NT2/D1 (cell line): ENCODE data around the gene SMAD1.

Experiments
- DNase-seq: peaks from one replicate; pipeline ENCODE4 v3.0.0-alpha.2; 2011; ENCODE audit warnings: low read depth, low spot score
- H3K27me3 ChIP-seq: 2 replicates; pipeline ENCODE4 v1.6.0; 2011; ENCODE audit warnings: mild to moderate bottlenecking; ENCODE audit not compliant: insufficient read length, insufficient read depth
- H3K36me3 ChIP-seq: 2 replicates; pipeline ENCODE4 v1.6.1; 2011; ENCODE audit warnings: mild to moderate bottlenecking, low read length, mixed read lengths; ENCODE audit not compliant: insufficient read depth, insufficient read length
- H3K4me1 ChIP-seq: 2 replicates; pipeline ENCODE4 v1.5.1; 2011; ENCODE audit not compliant: insufficient read depth, insufficient read length
- H3K4me3 ChIP-seq: 2 replicates; pipeline ENCODE4 v1.5.1; 2011; ENCODE audit warnings: low read depth; ENCODE audit not compliant: insufficient read length
- H3K9ac ChIP-seq: 2 replicates; pipeline ENCODE4 v1.6.0; 2011; ENCODE audit warnings: low read depth; ENCODE audit not compliant: insufficient read length
- H3K9me3 ChIP-seq: 2 replicates; pipeline ENCODE4 v1.5.1; 2011; ENCODE audit warnings: mild to moderate bottlenecking, low read length; ENCODE audit not compliant: insufficient read depth
- SUZ12 ChIP-seq: IDR thresholded peaks from 2 replicates; pipeline ENCODE4 v1.6.1; 2011; ENCODE audit not compliant: insufficient read length, insufficient read depth; ENCODE audit errors: extremely low read depth
- YY1 ChIP-seq: IDR thresholded peaks from 2 replicates; pipeline ENCODE4 v1.6.1; 2011; ENCODE audit not compliant: insufficient read length, insufficient read depth
- ZNF274 ChIP-seq: IDR thresholded peaks from 2 replicates; pipeline ENCODE4 v1.6.1; 2011; ENCODE audit warnings: mild to moderate bottlenecking, low read depth, low read length

Gene SMAD1

GRCh38 chr4:145497199-145498149 is 15.8 kb downstream of the SMAD1 start:
- Histone ChIP-seq H3K4me1 (peaks cover 2% of the 10 kb centered on the region), H3K9me3 (no peaks in the 10 kb centered on the region), H3K27me3 (no peaks in the 10 kb centered on the region), H3K9ac (no peak overlapping the region), H3K4me3 (no peak overlapping the region), H3K36me3 (no peaks in the 10 kb centered on the region)
- no peak for DNase-seq
- TF ChIP-seq ZNF274 (no peak), SUZ12 (no peak), YY1 (no peak)

- no peak for TF ChIP-seq SUZ12
- no peak for TF ChIP-seq YY1
- no peak for TF ChIP-seq ZNF274
- Histone ChIP-seq H3K9me3 (no peaks in the 10 kb centered on the region), H3K4me1 (peaks cover 2% of the 10 kb centered on the region), H3K27me3 (no peaks in the 10 kb centered on the region), H3K9ac (no peak overlapping the region), H3K4me3 (no peak overlapping the region), H3K36me3 (no peaks in the 10 kb centered on the region)
- no peak for DNase-seq
These were observed 16.8 kb downstream of the SMAD1 start for GRCh38 chr4:145498430-145498829.

GRCh38 chr4:145501051-145501660 is 19.5 kb downstream of the SMAD1 start:
- no peak for TF ChIP-seq YY1
- no peak for TF ChIP-seq SUZ12
- TF ChIP-seq ZNF274, result no peak
- H3K9me3 ChIP-seq, result no peaks in the 10 kb centered on the region
- H3K9ac ChIP-seq, result no peak overlapping the region
- H3K4me1 ChIP-seq, result peaks cover 2% of the 10 kb centered on the region
- no peak overlapping the region for H3K4me3 ChIP-seq
- no peak for DNase-seq
- no peaks in the 10 kb centered on the region for H3K36me3 ChIP-seq
- H3K27me3 ChIP-seq, result no peaks in the 10 kb centered on the region

- peaks cover 2% of the 10 kb centered on the region for H3K4me1 ChIP-seq
- H3K36me3 ChIP-seq, result no peaks in the 10 kb centered on the region
- no peak overlapping the region for H3K9ac ChIP-seq
These were observed 21.2 kb downstream of the SMAD1 start for GRCh38 chr4:145502809-145503208.

GRCh38 chr4:145503486-145504072 is 21.9 kb downstream of the SMAD1 start:
- TF ChIP-seq SUZ12 (no peak), YY1 (no peak), ZNF274 (no peak)
- no peaks in the 10 kb centered on the region for H3K27me3 ChIP-seq
- no peak for DNase-seq
- H3K9ac ChIP-seq, result no peak overlapping the region
- no peaks in the 10 kb centered on the region for H3K36me3 ChIP-seq
- H3K4me3 ChIP-seq, result no peak overlapping the region
- H3K4me1 ChIP-seq, result peaks cover 2% of the 10 kb centered on the region
- H3K9me3 ChIP-seq, result no peaks in the 10 kb centered on the region

More at GRCh38 chr4:145502809-145503208, 21.2 kb downstream of the SMAD1 start:
- TF ChIP-seq SUZ12, result no peak
- no peak for TF ChIP-seq ZNF274
- Histone ChIP-seq H3K9me3 (no peaks in the 10 kb centered on the region), H3K27me3 (no peaks in the 10 kb centered on the region), H3K4me3 (no peak overlapping the region)
- no peak for DNase-seq

GRCh38 chr4:145505995-145506394 is 24.3 kb downstream of the SMAD1 start:
- no peaks in the 10 kb centered on the region for H3K36me3 ChIP-seq
- H3K9me3 ChIP-seq, result peaks cover 9% of the 10 kb centered on the region; the same call in 1 of the 2 replicates
- no peak overlapping the region for H3K4me3 ChIP-seq
- no peak overlapping the region for H3K9ac ChIP-seq
- H3K27me3 ChIP-seq, result no peaks in the 10 kb centered on the region
- TF ChIP-seq SUZ12 (no peak), YY1 (no peak)
- no peak for DNase-seq
- H3K4me1 ChIP-seq, result no peaks in the 10 kb centered on the region

- no peaks in the 10 kb centered on the region for H3K4me1 ChIP-seq
- no peaks in the 10 kb centered on the region for H3K36me3 ChIP-seq
- DNase-seq, result no peak
- no peak overlapping the region for H3K4me3 ChIP-seq
- no peaks in the 10 kb centered on the region for H3K27me3 ChIP-seq
- TF ChIP-seq SUZ12 (no peak), YY1 (no peak), ZNF274 (no peak)
- no peak overlapping the region for H3K9ac ChIP-seq
- H3K9me3 ChIP-seq, result peaks cover 25% of the 10 kb centered on the region
These were observed 26.0 kb downstream of the SMAD1 start for GRCh38 chr4:145507636-145508035.
